Stimulated activated CD8-positive, alpha-beta memory T cell treated with anti-CD3 and anti-CD28 coated beads, Interleukin-12 subunit alpha, Interleukin-12 subunit beta, amount 100 ng/mL, for 1 hour (primary cell): ENCODE measurements around the gene ACO1.

Source experiments
- DNase-seq: peaks from one replicate; pipeline ENCODE4 v3.0.0-alpha.2; 2020; ENCODE audit warnings: low read depth

The ACO1 gene

GRCh38 chr9:32382565-32383320, 1.7 kb upstream of the ACO1 start:
- no peak for DNase-seq

- DNase-seq = no peak
Measured at GRCh38 chr9:32384002-32384363, 460 bp upstream of the ACO1 start.

- DNase-seq = no peak
Measured at GRCh38 chr9:32385152-32385884, 875 bp downstream of the ACO1 start.

GRCh38 chr9:32385885-32386283, 1.4 kb downstream of the ACO1 start:
- no peak for DNase-seq

- DNase-seq = no peak
Measured at GRCh38 chr9:32387256-32387655, 2.8 kb downstream of the ACO1 start.

- DNase-seq = no peak
Measured at GRCh38 chr9:32389365-32389764, 4.9 kb downstream of the ACO1 start.

GRCh38 chr9:32393911-32394310, 9.5 kb downstream of the ACO1 start:
- DNase-seq = no peak

- no peak for DNase-seq
Measured at GRCh38 chr9:32394381-32395049, 10.1 kb downstream of the ACO1 start.

GRCh38 chr9:32395510-32396216, 11.2 kb downstream of the ACO1 start:
- DNase-seq = no peak

GRCh38 chr9:32398207-32398606, 13.8 kb downstream of the ACO1 start:
- DNase-seq = no peak

- DNase-seq = no peak
Measured at GRCh38 chr9:32399110-32399815, 14.8 kb downstream of the ACO1 start.

- no peak for DNase-seq
Measured at GRCh38 chr9:32401488-32401887, 17.0 kb downstream of the ACO1 start.

GRCh38 chr9:32403567-32404260, 19.3 kb downstream of the ACO1 start:
- DNase-seq = no peak

GRCh38 chr9:32404402-32404801, 20.0 kb downstream of the ACO1 start:
- no peak for DNase-seq

GRCh38 chr9:32404856-32405255, 20.4 kb downstream of the ACO1 start:
- no peak for DNase-seq

GRCh38 chr9:32405506-32405905, 21.1 kb downstream of the ACO1 start:
- no peak for DNase-seq

- no peak for DNase-seq
Measured at GRCh38 chr9:32406046-32406445, 21.6 kb downstream of the ACO1 start.

GRCh38 chr9:32411753-32412152, 27.3 kb downstream of the ACO1 start:
- no peak for DNase-seq

- no peak for DNase-seq
Measured at GRCh38 chr9:32412440-32412839, 28.0 kb downstream of the ACO1 start.

GRCh38 chr9:32413424-32413823, 29.0 kb downstream of the ACO1 start:
- DNase-seq = no peak

GRCh38 chr9:32414856-32415255, 30.4 kb downstream of the ACO1 start:
- no peak for DNase-seq
